GM18870 (cell line): ENCODE results near the gene ALCAM.
"Not testable (repeated sequence)": the region's sequence is repeated elsewhere in the genome, so short reads cannot be mapped to it uniquely, and the experiment has no call there.

Experiments
- ATAC-seq: cut with Tn5 transposase; IDR thresholded peaks from one replicate; pipeline ENCODE4 v1.9.1; 2021; ENCODE audit warnings: moderate library complexity; ENCODE audit not compliant: unreplicated experiment

ALCAM gene

DNA sequence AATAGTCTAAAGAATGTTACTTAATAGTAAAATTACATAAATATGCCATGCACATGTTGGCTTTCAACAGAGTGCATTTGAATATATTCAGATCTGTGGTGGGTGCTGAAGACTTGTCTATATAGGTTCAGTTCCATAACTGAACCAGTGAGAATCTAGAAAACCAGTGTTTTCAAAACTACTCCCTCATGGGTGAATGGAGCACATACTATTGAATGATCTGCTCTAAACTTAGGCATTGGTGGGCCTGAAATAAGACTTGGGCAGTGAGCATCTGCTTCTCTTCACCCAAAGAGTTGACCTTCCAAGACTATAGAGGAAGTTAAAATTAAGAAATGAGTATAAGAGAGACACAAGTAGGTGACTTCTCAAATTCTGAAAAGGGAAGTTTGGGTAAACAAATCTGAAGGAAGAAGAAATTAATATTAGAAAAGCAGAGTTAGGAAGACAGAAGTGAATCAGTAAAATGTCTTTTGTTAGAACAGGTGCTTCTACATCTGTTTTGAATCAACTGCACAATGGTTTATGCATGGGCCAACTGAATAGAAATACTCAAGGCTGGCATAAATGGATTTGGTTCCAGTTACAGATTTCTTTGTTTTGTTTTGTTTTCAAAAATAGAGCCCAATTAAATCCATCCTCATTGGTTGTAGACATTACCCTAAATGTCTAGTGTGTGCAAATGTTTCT, 19.3 kb downstream of the ALCAM start:
- peak; percentile 70 for ATAC-seq

DNA sequence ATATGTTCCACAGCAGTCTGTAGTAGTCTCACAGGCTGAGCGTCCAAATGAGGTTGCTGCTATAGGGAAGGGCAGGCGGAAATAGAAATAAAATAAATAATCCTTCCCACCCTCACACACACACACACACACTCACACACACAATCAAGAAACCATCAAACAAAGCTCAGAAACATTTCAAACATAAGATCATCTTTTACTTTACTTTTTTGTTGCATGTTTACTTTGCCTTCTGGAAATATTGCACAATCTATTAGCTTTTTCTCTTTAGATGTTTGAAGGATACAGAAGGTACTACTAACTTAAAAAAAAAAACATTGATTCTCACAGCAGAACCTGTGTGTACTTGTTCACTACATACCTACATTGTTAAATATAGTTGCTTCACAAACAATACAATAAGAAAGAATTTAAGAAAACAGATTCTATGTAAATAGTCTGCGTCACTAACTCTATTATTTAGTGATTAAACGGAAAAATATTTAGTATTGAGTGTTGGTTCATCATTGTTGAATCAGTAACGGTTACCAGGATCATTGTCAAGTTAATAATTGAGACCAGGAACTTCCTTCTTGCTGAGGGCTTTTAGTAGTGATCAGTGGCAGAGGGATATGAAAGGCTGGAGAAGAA, 20.5 kb downstream of the ALCAM start:
- no peak for ATAC-seq

DNA sequence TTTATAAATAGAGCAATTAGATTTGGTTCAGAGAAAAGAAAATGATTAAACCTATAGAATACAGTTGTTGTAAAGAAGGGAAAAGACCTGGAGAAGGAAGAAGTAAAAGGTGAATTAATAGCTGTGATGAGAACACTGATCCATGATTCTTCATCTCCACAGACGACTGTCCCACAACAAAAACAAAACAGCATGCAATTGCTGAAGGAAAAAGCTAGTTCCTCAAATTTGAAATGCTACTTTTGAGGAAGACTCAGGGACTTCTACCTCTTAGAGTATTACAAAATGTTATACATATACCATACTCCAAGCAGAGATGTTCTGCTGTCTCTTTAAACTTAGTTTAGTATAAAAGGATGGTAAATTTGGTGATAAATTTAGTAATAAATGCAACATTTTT, 21.5 kb downstream of the ALCAM start:
- no peak for ATAC-seq

DNA sequence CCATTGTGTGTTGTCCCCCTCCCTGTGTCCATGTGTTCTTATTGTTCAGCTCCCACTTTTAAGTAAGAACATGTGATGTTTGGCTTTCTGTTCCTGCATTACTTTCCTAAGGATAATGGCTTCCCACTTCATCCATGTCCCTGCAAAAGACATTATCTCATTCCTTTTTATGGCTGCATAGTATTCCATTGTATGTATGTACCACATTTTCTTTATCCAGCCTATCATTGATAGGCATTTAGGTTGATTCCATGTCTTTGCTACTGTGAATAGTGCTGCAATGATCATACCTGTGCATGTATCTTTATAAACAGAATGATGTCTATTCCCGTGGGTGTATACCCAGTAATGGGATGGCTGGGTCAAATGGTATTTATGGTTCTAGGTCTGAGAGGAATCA, 23.1 kb downstream of the ALCAM start:
- not testable (repeated sequence) for ATAC-seq

DNA sequence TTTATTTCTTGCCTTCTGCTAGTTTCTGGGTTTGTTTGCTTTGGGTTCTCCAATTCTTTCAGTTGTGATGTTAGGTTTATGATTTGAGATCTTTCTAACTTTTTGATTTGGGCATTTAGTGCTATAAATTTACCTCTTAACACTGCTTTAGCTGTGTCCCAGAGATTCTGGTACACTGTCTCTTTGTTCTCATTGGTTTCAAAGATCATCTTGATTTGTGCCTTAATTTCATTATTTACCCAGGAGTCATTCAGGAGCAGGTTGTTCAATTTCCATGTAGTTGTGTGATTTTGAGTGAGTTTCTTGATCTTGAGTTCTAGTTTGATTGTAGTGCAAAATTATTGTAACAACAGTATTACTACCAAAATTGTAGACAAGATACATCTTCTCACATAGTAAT, 25.9 kb downstream of the ALCAM start:
- not testable (repeated sequence) for ATAC-seq

DNA sequence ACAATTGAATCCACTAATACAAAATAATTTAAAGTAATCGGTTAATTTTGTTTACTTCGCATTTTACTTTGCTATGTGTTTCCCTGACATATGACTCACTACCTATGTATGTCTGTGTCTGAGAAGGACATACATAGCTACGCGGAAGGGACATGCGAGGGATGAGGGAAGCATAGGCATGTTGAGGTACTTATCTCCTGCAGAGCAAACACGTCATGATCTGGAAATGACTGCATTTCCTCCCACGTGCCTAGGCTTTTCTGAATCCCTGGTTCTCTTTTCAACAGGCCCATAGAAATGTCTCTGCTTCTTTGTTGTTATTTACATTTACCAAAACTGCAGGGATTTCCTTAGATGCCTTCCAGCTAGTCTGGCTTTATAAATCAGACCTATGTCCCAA, 27.5 kb downstream of the ALCAM start:
- no peak for ATAC-seq

DNA sequence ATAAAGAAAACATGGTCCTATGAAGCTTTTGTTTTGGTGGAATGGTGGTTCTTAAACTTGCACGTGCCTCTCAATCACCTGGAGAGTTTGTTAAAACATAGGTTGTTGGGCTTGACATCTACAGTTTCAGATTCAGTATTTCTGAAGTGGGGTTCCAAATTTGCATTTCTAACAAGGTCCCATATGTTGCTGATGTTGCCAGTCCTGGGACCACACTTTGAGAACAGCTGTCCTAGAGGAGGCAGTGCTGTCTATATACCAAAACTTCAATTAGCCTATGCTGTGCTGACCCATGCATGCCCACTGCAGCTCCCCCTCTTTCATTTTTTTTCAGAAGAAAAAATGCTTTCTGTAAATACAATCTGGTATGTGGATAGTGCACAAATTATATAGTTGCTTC, 31.3 kb downstream of the ALCAM start:
- ATAC-seq, result no peak

DNA sequence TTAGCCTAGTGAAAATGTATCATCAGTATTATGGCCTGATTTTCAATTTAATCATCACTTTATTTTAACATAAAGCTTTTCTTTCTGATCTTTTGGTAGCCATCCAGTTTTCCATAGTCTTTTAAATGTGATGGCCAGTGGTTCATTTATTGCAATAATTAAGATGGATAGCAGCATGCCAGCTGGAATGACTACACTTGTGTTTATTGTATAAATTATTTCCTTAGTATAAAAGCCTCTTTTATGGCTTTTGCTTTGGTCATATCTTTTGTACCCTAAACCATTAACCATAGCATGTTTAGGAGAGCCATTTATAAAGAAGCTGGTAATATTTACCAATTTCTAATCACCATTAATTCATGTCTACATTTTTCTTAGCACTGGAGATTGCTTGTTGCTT, 31.7 kb downstream of the ALCAM start:
- ATAC-seq, result no peak

DNA sequence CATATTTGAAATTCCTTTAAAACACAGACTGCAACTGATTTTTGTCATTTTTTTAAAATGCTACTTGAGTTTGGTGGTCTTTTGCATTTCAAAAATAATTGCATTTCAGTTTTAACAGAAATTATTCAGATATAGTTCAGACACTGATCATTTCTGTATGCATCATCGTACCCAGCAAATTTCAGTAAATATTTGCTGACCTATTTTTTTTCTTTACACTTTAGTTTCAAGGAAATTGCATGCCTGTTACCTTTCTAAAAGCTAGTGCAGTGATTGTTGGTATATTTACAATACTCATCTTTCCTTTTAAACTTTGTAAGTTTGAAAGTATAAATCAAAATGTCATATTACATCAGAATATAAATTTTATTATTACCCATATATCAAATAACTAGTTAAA, 32.4 kb downstream of the ALCAM start:
- no peak for ATAC-seq

DNA sequence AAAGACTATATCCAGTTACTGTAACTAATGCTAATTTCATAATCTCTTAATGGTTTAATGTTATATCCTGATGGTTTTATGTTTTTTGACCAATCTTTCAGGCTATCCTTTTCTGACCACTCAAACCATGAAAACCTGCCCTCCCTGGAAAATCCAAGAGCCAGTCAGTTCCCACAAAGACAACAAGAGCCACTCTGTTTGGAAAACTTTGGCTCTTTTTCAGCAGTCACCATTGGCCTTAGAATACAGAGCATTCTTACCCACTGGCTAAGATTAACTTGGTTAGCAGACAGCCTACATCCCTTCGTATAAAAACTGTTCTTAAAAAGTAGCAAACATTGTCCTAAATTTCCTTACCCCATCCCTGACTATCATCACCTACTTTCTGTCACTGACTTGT, 32.9 kb downstream of the ALCAM start:
- ATAC-seq, result no peak

DNA sequence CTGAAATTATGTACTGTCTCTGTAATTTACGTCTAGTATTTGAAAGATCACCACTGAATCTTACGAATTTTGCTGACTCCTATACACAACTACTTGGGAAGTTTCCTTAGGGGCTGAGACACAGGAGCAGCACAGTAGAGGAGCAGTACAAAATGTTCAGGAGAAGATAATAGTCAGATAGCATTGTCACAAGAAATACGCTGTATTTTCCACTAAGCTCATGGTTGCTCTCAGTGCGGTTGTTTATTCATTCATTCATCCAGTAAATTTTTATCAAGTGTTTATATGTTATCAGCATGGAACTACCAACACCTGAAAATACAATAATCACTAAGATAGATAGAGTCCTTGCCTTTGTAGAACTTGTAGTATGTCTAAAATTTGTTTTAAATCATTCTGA, 34.5 kb downstream of the ALCAM start:
- no peak for ATAC-seq

DNA sequence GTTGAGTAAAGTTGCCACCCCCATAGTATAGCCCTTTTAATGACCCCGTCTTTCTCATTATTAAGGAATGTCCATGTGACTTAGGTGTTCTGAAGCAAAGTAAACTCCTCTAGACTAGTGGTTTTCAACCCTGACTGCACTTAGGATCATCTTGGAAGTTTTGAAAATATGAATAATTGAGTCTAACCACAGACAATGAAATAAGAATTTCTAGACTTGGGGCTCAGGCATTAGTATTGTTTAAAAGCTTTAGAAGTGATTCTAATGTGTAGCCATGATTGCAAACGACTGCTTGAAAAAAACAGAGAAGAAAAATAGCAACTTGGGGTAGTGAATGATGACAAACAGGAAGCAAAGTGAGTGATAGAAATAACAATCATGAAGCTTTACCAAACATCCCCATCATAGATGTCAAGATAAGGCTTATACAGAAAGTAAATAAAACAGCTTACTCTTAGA, 35.0 kb downstream of the ALCAM start:
- ATAC-seq, result no peak

DNA sequence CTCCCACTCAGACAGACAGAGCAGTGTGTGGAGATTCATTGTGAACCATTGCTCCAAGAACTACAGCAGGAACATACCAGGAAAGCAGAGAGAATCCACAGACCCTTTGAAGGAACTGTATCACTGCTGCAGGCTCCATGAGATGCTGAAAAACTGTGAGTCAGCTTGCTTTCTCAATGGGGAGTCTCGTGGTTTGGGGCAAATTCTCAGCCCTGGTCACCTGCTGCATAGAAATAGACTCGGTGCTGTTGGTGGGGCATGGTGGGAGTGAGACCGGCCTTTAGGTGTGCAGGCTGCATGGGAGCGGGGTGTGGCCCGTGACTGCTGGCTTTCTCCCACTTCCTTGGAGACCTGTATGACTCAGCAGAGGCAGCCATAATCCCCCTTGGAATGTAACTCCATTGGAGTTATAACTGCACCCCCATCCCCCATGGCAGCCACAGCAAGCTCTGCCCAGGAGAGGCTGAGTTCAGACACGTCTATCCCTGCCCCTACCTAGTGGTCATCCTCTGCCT, 35.6 kb downstream of the ALCAM start:
- no peak for ATAC-seq

DNA sequence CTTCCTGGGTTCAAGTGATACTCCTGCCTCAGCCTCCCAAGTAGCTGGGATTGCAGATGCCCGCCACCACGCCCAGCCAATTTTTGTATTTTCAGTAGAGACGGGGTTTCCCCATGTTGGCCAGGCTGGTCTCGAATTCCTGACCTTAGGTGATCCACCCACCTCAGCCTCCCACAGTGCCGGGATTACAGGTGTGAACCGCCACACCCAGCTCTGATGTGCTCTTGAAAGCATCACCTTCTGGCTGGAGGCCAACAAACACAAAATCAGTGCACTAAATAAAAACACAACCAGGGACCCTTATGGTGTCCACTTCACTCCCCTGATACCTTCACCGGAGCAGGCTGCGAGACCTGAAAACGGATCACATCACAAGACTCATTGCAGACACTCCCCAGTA, 36.3 kb downstream of the ALCAM start:
- ATAC-seq, result not testable (repeated sequence)

DNA sequence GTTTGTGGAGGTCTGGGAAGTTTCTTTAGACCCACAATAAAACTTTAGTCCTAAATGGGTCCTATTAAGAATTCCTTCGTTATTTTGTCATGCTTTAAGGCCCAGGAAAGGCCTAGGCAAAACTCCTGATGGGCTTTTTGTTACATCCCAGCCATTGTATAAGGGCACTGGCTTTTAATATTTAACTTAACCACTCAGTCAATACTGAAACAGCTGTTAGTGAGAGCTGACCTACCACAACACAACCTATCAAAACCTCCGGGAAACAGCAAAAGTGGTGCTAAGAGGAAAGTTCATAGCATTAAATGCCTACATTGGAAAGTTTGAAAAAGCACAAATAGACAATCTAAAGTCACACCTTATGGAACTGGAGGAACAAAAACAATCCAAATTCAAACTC, 39.6 kb downstream of the ALCAM start:
- ATAC-seq, result no peak

DNA sequence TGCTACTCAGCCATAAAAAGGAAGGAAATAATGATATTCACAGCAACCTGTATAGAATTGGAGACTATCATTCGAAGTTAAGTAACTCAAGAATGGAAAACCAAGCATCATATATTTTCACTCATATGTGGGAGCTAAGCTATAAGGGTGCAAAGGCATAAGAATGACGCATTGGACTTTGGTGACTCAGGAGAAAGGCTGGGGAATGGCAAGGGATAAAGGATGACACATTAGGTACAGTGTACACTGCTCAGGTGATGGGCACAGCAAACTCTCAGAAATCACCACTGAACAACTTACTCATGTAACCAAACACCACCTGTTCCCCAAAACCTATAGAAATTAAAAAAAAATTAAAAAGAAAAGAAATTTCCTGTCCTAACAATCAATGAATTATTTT, 42.7 kb downstream of the ALCAM start:
- ATAC-seq, result no peak

DNA sequence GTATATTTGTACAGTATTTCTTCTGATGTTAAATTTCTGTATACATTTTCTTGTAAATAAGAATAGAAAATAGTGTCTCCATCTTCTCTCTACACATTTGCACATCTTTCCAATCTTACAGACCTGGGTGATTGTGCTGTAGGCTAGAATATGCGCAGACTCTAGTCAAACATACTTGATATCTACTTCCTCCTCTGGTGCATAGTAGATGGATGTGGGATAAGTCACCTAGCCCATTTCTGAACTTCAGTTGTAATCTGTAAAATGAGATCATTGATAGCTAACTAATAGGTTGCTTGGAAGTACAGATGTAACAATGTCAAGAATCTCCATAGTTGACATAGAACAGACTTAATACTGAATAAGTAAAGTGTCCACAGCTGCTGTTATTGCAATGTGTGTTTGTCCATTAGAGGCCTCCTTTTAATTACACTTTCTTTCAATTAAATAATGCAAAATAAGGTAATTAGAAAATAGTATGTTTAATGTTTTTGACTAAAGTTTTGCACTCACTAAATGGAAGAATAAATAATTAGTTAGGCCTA, 46.7 kb downstream of the ALCAM start:
- ATAC-seq, result no peak

DNA sequence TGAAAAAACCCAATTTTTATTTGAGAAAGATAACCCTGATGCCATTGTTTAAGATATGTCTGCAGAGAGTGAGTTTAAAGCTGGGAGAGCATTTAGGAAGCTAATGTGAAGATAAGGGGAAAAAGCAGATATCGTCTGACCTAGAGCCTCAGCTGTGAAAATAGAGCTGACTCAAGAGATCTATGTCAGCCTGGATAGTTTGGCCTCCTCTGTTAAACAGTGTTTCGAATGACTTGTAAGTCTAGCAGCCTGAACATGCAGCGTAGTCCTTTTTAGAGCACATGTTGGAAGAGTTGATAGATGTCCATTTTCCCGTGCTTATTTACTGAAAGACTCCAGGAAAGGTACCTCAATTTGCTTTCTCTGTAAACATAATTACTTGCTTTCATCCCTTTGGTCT, 48.1 kb downstream of the ALCAM start:
- ATAC-seq, result no peak

DNA sequence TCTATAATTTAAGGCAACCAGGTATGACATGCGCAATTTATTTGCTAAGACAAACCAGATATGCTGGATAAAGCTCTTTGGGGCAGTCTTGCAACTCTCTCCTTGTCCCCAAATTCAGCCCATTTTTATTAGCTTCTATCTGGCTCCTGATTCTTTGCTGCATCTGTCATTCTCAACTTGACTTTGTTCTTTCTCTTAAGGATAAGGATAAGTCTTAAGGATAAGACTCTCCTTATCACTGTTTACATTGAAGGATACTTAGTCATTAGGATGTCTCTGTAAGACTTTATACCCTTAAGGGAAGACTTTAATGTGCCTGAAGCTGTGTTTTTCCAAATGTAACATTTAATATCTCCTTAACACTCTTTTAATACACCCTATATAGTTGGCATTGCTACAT, 49.2 kb downstream of the ALCAM start:
- ATAC-seq, result no peak

DNA sequence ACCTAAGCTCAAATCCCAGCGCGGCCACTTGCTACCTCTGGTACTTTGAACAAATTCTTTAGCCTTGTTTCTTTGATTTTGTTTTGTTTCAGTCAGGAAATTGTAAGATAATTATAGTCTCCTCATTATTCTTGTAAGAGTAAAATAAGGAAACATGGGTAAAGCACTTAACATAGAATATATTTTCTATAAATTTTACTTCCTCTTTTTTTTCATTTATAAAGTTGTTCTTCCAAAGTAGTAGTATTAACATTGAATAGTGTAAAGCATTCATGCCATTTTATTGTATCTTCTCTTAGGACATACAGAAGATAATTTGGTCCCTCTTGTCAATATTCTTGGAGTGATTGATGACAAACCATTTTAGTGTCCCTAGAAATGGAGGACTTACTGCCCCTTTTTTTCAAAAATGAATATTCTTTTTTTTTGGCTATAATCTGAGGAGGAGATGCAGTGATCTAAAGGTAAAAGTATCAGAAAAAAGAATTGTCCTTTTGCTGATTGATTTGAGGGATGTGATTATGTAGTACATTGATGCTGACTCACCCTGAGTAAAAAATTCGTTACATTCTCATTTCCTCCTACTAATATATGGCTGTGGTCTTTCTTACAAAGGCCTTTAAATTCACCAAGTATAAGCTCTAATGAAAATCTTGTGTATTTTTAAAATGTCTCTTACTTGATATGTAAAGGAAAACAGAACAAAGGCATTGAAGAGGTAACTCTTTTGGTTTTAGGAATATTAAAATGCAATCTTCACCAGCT, 51.0 kb downstream of the ALCAM start:
- no peak for ATAC-seq

DNA sequence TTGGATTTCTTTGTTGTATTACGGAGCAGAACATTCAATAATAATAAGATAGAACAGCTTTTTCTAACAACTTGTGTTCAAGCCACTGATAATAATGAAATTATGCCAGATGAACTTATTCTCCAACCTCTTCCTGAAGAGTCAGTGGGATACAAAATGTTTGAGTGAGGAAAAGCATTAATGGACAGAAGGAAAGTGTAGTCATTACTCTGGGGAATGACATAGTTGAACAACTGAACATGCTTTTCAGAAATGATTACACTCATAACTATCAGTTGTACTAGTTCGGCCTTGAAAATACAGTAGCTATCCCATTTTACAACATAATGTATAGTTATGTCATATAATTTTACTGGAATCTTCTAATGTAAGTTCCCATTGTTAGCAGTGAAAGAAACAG, 55.9 kb downstream of the ALCAM start:
- ATAC-seq, result no peak

DNA sequence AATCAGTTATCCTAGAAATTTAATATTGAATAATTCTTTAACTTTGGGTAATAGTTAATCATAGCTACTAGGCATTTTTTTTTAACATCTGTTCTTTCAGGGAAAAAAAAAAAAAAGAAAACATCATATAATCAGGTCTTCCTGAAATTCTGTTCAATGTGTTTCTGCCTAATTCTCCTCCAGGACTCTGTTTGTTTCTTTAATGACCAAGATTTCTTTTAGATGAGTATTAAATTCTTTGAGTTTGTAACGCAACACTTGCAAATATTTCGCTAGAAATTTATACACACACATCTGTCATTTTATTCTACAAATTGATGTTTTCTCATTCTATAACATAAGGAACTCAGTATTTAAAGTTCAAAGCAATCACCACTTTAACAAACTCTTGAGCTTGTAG, 56.7 kb downstream of the ALCAM start:
- no peak for ATAC-seq
